ENCODE results near the gene NECTIN4.

GRCh38 chr1:161054805-161055204 is 34.6 kb downstream of the NECTIN4 start:
- TF ChIP-seq NRF1 (conservative IDR thresholded peaks at IDR 0.05; ENCODE audit: low read depth, low read length) (no peak), PBX3 (IDR thresholded peaks at IDR 0.05; ENCODE audit: insufficient replicate concordance, low read depth, low read length) (no peak), CTCF (IDR thresholded peaks at IDR 0.05 in 2 of 3, conservative IDR thresholded peaks at IDR 0.05 in 1 of 3; ENCODE audit: control insufficient read depth in 2 of 3, extremely low read depth in 1 of 3, insufficient read depth in 1 of 3, low read depth in 3 of 3, low read length in 3 of 3) (no peak), BACH1 (IDR thresholded peaks at IDR 0.05; ENCODE audit: borderline replicate concordance) (no peak), ZBTB33 (IDR thresholded peaks at IDR 0.05) (no peak), POLR2AphosphoS5 (IDR thresholded peaks at IDR 0.05; ENCODE audit: low read length) (no peak), HDAC6 (IDR thresholded peaks at IDR 0.05; ENCODE audit: unreplicated experiment) (no peak), FOXM1 (IDR thresholded peaks at IDR 0.05; ENCODE audit: low read depth, low read length) (no peak), SPI1 (IDR thresholded peaks at IDR 0.05; ENCODE audit: borderline replicate concordance, insufficient read depth, low read depth, low read length) (no peak), ZNF207 (IDR thresholded peaks at IDR 0.05; ENCODE audit: borderline replicate concordance) (no peak), FOS (IDR thresholded peaks at IDR 0.05; ENCODE audit: borderline replicate concordance, extremely low read depth, insufficient read length) (no peak), SMAD5 (IDR thresholded peaks at IDR 0.05; ENCODE audit: low read depth) (no peak), EP300 (IDR thresholded peaks at IDR 0.05; ENCODE audit: borderline replicate concordance in 1 of 2, control insufficient read depth in 1 of 2, low read depth in 2 of 2, low read length in 2 of 2) (no peak), CREM (IDR thresholded peaks at IDR 0.05; ENCODE audit: low read depth) (no peak)

All from GM12878 (cell line).